ENCODE measurements around the gene TNRC6A.

DNA sequence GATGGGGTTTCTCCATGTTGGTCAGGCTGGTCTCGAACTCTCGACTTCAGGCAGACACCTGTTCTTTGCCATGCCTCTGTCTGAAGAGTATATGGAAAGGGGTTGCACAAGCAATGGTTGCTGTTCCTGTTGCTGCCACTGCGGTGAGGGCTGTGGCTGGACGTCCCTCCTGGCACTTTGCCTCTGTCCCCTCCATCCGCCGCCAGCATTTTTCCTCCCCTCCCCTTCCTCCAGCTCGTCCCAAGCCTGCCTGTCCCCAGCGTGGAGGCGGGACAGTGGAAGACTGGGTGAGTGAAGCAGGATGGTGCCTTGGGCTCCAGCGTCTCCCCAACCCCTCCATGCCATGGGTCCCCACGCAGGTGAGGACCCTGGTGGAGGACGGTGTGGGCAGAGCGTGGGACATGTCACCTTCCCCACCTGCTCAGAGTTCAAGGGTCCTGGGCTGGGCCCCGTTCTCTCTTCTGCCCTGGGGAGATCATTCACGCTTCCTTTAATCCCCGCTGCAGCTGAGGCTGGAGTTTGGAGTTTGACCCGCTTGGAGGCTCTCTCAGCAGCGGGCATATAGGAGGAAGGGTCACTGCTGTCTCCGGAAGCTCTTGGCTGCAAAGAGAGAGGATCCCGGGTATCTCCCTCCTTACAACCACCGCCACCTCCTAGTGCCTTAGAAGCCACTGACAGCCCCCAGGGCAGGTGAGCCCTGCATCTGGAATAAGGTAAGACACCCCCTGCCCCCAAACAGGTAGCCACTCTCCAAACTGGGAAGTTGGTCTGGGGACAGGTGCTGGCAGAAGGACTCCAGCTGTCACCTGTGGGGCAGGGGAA lies 116.5 kb downstream of the TNRC6A start, which contains the start of gene SLC5A11:
- TF ChIP-seq RAD21 (IDR thresholded peaks at IDR 0.05; ENCODE audit: insufficient read depth, low read depth, low read length) (no peak), SMC3 (IDR thresholded peaks at IDR 0.05; ENCODE audit: borderline replicate concordance, low read length) (no peak)
